ENCODE results near the gene MPRIP.

MPRIP gene

GRCh38 chr17:17088086-17088485 is 45.8 kb downstream of the MPRIP start:
- DNase-seq (ENCODE audit: low read depth): no peak

- no peak for DNase-seq (ENCODE audit: low read depth)
Observed at GRCh38 chr17:17088541-17089525, 46.6 kb downstream of the MPRIP start.

DNA sequence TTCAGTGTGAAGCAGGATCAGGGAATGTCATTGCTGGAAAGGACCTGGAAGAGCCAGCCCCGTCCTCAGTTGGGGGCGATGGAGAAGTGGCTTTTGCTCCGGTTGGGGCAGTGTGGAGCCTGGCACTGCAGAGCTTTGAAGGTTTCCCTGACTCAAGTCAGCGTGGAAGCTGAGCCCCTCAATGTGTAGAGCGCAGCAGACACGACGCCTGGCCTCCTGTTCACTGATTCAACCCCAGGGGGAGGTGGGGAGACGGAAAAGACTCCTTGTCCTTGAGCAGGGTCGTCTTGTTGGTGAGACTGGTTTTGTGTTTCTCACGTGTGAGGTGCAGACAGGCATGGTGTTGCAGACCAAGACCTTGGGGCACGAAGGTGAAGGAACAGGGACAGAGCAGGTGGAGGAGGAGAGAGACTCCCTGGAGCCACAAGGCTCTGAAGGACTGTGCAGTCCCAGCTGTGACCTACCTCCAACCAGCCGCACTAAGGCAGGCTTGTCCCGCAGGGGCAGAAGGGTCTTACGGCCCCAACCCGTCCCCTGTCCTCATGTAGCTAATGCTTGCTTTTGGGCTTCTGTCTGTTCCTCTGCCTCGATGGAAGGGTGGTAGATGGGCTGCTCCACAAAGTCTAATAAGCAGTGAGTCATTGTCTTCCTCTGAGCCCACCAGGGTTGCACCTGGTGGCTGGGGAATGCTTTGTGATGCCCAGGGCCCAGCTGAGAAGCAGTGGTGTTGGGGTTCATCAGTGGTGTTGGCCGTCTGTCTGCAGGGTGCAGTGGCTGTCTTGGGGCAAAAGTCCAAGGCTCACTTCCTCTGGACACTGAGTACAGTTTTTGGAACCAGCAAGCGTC is 47.8 kb downstream of the MPRIP start:
- no peak for DNase-seq (ENCODE audit: low read depth)

DNA sequence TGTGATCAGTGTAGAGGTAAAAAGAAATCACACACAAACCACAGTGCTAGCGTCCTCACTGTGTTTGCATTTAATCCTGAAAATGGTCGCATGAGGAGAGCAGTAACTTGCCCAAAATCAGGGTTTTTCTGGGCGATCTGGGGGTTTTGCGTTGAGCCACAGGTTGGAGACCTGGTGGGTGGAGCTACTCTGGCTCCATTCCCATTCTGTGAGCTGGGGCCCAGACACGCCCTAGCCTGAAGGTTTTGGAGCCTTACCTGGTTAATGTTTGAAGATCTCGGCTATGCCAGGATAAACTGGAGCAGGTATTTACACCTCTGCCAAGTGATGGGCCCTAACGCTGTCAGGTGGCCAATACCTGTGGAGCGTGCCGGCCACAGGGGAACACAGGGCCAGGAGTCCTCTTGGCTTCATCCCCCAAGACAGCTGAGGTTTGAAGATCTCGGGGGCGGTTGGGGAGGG is 48.4 kb downstream of the MPRIP start:
- no peak for DNase-seq (ENCODE audit: low read depth)

GRCh38 chr17:17091276-17091675 is 49.0 kb downstream of the MPRIP start:
- DNase-seq (ENCODE audit: low read depth): no peak

DNA sequence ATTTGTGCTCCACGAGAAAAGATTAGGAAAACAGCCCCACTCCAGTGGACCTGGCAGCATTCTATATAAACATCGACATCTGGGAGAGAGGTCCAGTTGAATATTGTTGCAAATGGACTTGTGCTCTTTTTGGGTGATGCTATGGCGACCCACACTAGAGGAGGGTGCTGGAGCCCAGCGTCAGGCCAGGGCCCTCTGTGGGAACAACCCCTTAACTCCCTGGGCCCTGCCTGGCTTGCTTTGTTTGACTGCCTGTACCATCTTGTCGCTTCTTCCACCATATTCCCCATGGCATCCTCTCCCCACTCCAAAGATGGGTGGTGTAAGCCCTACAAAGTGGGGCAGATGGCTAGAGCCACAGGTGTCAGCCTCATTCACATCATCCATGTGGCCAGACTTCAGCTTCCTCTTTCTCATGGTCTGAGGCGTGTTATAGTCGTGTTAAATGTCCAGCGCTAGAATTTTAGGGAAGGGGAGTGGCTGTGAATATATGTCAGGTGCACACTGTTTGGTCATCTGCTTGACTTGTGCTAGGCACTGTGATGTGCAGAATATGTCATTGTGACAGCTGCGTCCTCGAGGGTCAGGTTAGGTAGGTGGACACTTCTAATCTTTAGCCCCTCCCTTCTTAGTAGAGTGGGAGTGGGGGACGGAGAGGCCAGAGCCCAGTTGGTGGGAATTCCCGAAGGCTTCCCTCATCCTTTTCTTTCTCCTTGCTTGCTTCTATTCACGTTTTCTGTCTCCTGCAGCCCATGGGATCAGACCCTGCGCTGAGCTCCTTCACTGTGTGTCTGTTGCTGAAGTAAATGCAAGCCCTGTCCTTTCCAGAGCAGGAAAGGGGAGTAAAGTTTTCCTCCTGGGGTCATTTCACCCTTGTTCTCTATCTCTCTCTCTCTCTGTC is 49.8 kb downstream of the MPRIP start:
- DNase-seq (ENCODE audit: low read depth): no peak

DNA sequence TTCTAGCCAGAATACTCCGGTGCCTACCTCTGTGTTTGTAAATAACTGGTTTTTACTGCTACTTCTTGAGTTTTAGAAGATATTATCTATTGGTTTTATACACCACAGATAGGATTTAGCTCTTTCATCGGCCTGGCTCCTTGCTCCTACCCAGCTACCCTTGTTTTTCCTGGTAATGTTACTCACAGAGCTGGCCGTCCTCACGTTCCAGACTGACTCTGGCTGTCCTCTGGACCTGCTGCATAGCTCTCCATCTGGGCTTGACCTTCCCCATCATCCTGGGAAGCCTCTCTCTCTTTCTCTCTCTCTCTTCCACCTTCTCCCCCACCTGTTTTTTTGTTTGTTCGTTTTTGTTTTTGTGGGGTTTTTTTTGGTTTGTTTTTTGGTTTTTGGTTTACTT is 51.5 kb downstream of the MPRIP start:
- DNase-seq (ENCODE audit: low read depth): no peak

- no peak for DNase-seq (ENCODE audit: low read depth)
Observed at GRCh38 chr17:17096438-17097178, 54.4 kb downstream of the MPRIP start.

- DNase-seq (ENCODE audit: low read depth): no peak
Observed at GRCh38 chr17:17097763-17098345, 55.6 kb downstream of the MPRIP start.

- no peak for DNase-seq (ENCODE audit: low read depth)
Observed at GRCh38 chr17:17098551-17099179, 56.4 kb downstream of the MPRIP start.

DNA sequence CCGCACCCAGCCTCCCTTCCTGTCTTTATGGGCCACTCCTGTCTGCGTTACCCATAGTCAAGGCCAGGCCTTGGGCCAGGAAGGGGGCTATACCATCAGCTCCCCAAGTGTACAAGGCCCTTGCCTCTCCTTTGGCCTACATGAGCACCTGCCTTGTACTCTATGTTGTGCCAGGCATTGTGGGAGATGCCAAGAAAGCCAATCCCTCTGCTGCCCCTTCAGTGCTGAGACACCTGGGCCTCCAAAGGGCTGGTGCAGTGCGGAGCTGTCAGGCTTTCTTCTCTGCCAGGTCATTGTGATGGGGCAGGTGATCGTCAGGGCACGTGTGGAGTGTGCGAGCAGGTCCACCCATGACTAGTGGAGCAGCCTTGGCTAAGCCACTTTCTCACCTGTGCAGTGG is 59.9 kb downstream of the MPRIP start:
- no peak for DNase-seq (ENCODE audit: low read depth)

GRCh38 chr17:17103160-17103559 is 60.9 kb downstream of the MPRIP start:
- DNase-seq (ENCODE audit: low read depth): no peak

- no peak for DNase-seq (ENCODE audit: low read depth)
Observed at GRCh38 chr17:17104036-17104435, 61.8 kb downstream of the MPRIP start.

DNA sequence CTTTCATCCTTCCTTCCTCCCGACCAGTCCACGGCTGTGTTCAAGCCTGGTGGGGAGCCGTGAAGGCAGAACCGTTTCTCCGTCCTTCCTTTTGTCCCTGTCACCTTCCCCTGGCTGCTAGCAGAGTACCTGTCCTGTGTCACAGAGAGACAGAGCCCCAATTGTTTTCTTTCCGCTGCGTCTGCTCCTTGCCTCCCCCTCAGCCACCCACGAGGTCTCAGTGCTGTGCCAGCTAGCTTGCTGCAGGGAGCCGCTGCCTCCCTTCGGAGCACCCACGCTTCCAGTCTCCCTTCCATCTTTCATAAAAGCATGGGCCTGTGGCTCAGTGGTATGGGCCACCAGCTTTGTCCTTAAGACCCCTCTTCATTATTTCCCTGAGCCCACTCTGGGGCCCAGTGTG is 62.2 kb downstream of the MPRIP start:
- no peak for DNase-seq (ENCODE audit: low read depth)

DNA sequence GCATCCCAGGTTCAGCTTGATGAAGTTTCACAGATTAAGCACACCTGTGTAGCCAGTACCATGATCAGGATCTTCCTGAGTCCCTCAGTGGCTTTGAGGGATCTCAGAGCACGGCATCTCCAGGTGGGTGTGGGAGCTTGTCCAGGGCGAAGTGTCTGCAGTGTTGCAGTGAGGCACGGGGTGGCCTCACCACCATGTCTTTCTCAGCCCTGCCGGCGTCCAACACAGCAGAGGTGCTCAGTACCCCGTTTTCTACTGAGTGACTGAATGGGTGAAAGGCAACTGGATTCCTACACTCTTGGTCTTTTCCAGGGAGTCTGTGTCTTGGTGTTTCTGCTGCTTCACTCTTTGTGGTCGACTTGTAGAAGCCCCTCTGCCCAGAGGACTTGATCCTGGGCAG is 63.7 kb downstream of the MPRIP start:
- no peak for DNase-seq (ENCODE audit: low read depth)

- no peak for DNase-seq (ENCODE audit: low read depth)
Observed at GRCh38 chr17:17106756-17107155, 64.5 kb downstream of the MPRIP start.

DNA sequence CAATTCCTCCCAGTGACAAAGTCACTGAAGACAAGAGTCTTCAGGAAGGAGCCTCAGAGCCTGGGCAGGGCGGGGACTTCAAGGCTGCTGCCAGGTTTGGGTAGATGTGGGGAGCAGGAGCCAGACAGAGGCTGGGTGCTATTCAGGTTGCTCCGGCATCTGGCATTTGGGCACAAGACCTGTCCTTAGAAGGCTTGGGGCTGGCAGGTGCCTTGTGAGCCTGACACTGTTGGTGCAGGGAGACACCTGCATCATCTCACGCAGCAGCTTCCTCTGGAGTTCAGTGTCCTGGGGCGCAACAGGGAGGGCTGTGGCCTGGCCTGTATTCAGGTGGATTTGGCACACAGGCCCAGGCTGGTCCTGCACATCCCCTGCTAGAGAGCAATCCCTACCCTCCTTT is 65.0 kb downstream of the MPRIP start:
- no peak for DNase-seq (ENCODE audit: low read depth)

GRCh38 chr17:17107891-17108431 is 65.7 kb downstream of the MPRIP start:
- no peak for DNase-seq (ENCODE audit: low read depth)

- no peak for DNase-seq (ENCODE audit: low read depth)
Observed at GRCh38 chr17:17108451-17109049, 66.3 kb downstream of the MPRIP start.

DNA sequence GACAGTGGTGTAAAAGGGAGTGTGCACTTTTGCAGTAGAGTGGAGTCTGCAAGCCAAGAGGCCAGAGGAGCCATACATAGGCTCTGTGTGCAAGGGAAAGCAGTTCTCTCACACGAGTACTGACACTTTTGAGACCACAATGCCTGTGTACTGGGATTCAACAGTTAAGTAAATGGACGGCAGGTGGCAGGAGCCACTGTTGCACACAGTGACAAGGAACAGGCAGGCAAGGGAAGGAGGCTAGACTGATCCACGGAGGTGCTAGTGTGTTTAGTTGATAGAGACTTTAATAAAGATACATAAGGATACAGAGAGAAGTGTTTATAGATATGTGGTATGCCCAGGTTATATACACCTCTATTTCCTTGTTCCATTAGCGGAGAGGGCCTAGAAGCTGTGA is 67.0 kb downstream of the MPRIP start:
- no peak for DNase-seq (ENCODE audit: low read depth)

All from activated T-cell treated with anti-CD3 and anti-CD28 coated beads for 1 hour (primary cell).